GM19463 (cell line): ENCODE results near the gene TLX3.
"Not testable (repeated sequence)": the region's sequence is repeated elsewhere in the genome, so short reads cannot be mapped to it uniquely, and the experiment has no call there.

Source experiments
- ATAC-seq: cut with Tn5 transposase; IDR thresholded peaks from one replicate; pipeline ENCODE4 v1.9.1; 2021; ENCODE audit warnings: mild to moderate bottlenecking, moderate library complexity; ENCODE audit not compliant: unreplicated experiment

TLX3 gene

GRCh38 chr5:171322527-171322926 is 13.5 kb downstream of the TLX3 start:
- ATAC-seq: no peak

- ATAC-seq: no peak
These were observed 14.0 kb downstream of the TLX3 start for GRCh38 chr5:171323007-171323406.

GRCh38 chr5:171323806-171324632 is 15.0 kb downstream of the TLX3 start:
- ATAC-seq: no peak

GRCh38 chr5:171330021-171330420 is 21.0 kb downstream of the TLX3 start:
- ATAC-seq: no peak

GRCh38 chr5:171335616-171336015 is 26.6 kb downstream of the TLX3 start:
- ATAC-seq: no peak

GRCh38 chr5:171336521-171337209 is 27.6 kb downstream of the TLX3 start:
- ATAC-seq: no peak

- ATAC-seq: no peak
These were observed 28.1 kb downstream of the TLX3 start for GRCh38 chr5:171337210-171337569.

GRCh38 chr5:171340042-171340441 is 31.0 kb downstream of the TLX3 start:
- ATAC-seq: no peak

- no peak for ATAC-seq
These were observed 31.4 kb downstream of the TLX3 start for GRCh38 chr5:171340491-171340890.

GRCh38 chr5:171342362-171343111 is 33.5 kb downstream of the TLX3 start:
- ATAC-seq: peak; percentile 62

GRCh38 chr5:171344936-171345608 is 36.0 kb downstream of the TLX3 start:
- ATAC-seq: no peak

GRCh38 chr5:171351536-171352073 is 42.6 kb downstream of the TLX3 start:
- ATAC-seq: no peak

- peak; percentile 88 for ATAC-seq
These were observed 46.3 kb downstream of the TLX3 start for GRCh38 chr5:171355302-171355724.

- no peak for ATAC-seq
These were observed 48.8 kb downstream of the TLX3 start for GRCh38 chr5:171357843-171358242.

GRCh38 chr5:171361151-171361550 is 52.1 kb downstream of the TLX3 start:
- ATAC-seq: not testable (repeated sequence)
